ENCODE data around the gene FOS.

- TF ChIP-seq POLR2A (IDR thresholded peaks at IDR 0.05) (no peak), CTCF (IDR thresholded peaks at IDR 0.05) (no peak)
These were observed 13.5 kb downstream of the FOS start for GRCh38 chr14:75292101-75292563.

All from thyroid gland (tissue), 4 donors.